OCI-LY3 (cell line): Measurements from ENCODE around the gene BIRC7.
A peak's percentile ranks its signal among the peaks of the same experiment; 100 is the strongest.

Experiments used
- H2AFZ ChIP-seq: fragments of 200-600, 300-600 bp; shearing (Covaris generic); 2 replicates; pipeline ENCODE4 v1.6.0; 2014; ENCODE audit warnings: antibody characterized with exemption, low read depth, low read length
- H3K27ac ChIP-seq: fragments of 200-600, 300-600 bp; sonication (generic); 2 replicates; pipeline ENCODE4 v1.5.1; 2014; ENCODE audit warnings: mild to moderate bottlenecking, low read length, moderate library complexity, mixed read lengths
- H3K27me3 ChIP-seq: fragments of 200-600, 300-600 bp; sonication (generic); 2 replicates; pipeline ENCODE4 v1.6.1; 2014; ENCODE audit warnings: low read depth, low read length, mixed read lengths
- H3K36me3 ChIP-seq: fragments of 200-600, 300-600 bp; sonication (generic); replicated peaks from 2 replicates; pipeline ENCODE3; 2014; ENCODE audit warnings: low read depth, low read length, mixed read lengths
- H3K4me1 ChIP-seq: fragments of 300-600, 200-600 bp; sonication (generic); 2 replicates; pipeline ENCODE4 v1.6.1; 2014; ENCODE audit warnings: low read length, mixed read lengths
- H3K4me2 ChIP-seq: fragments of 200-600, 300-600 bp; sonication (generic); 2 replicates; pipeline ENCODE4 v1.6.1; 2014; ENCODE audit warnings: low read length, mixed read lengths
- H3K4me3 ChIP-seq: fragments of 300-600, 200-600 bp; sonication (generic); 2 replicates; pipeline ENCODE4 v1.5.1; 2014; ENCODE audit warnings: antibody characterized with exemption, mild to moderate bottlenecking, low read length, moderate library complexity
- H3K79me2 ChIP-seq: fragments of 300-600, 200-600 bp; shearing (Covaris generic); 2 replicates; pipeline ENCODE4 v1.6.1; 2014; ENCODE audit warnings: mild to moderate bottlenecking, low read length, mixed read lengths
- H3K9ac ChIP-seq: fragments of 300-600, 200-600 bp; shearing (Covaris generic); 2 replicates; pipeline ENCODE4 v1.6.0; 2014; ENCODE audit warnings: mild to moderate bottlenecking, low read length, moderate library complexity
- H3K9me3 ChIP-seq: fragments of 200-600, 300-600 bp; shearing (Covaris generic); 2 replicates; pipeline ENCODE4 v1.6.1; 2014; ENCODE audit warnings: low read length, mixed read lengths; ENCODE audit not compliant: insufficient read depth
- H4K20me1 ChIP-seq: fragments of 200-600, 300-600 bp; sonication (generic); 2 replicates; pipeline ENCODE4 v1.6.1; 2016; ENCODE audit warnings: low read length, mixed read lengths; ENCODE audit not compliant: insufficient read depth
- CTCF ChIP-seq: fragments of 200-600, 300-600 bp; sonication (generic); IDR thresholded peaks from 2 replicates; pipeline ENCODE4 v1.5.1; 2014; ENCODE audit warnings: antibody characterized with exemption, low read length, low read depth
- EZH2phosphoT487 ChIP-seq: fragments of 200-600 bp; shearing (Covaris generic); IDR thresholded peaks from 2 replicates; pipeline ENCODE4 v1.6.1; 2018; ENCODE audit warnings: antibody characterized with exemption, mixed run types, low read depth

BIRC7 gene

GRCh38 chr20:63270606-63271325, 35.1 kb downstream of the BIRC7 start:
- Histone ChIP-seq H3K4me2 (no peak overlapping the region), H3K9me3 (no peaks in the 10 kb centered on the region), H3K27ac (no peak overlapping the region), H4K20me1 (peaks cover 18% of the 10 kb centered on the region), H3K79me2 (peaks cover 32% of the 10 kb centered on the region), H3K27me3 (no peaks in the 10 kb centered on the region), H3K4me3 (no peak overlapping the region), H3K4me1 (peaks cover 14% of the 10 kb centered on the region), H3K36me3 (peaks cover under 1% of the 10 kb centered on the region), H2AFZ (no peak overlapping the region), H3K9ac (no peak overlapping the region)
- TF ChIP-seq CTCF (no peak), EZH2phosphoT487 (no peak)

GRCh38 chr20:63272105-63273058, 36.7 kb downstream of the BIRC7 start, which contains the start of gene ARFGAP1:
ARFGAP1 (plus strand) TSS chr20:63272813; CDS start chr20:63275581, 2,768 bp downstream.
- Histone ChIP-seq H2AFZ (no peak within 1 kb of the TSS), H3K4me3 (peak within 1 kb of the TSS; percentile 97), H3K79me2 (peaks cover 47% of the 10 kb centered on the region), H3K36me3 (peaks cover 16% of the 10 kb centered on the region), H3K27ac (peak within 1 kb of the TSS; percentile 22), H3K9ac (peak within 1 kb of the TSS; percentile 92), H3K9me3 (no peaks in the 10 kb centered on the region), H3K4me2 (peak within 1 kb of the TSS; percentile 95), H4K20me1 (peaks cover 30% of the 10 kb centered on the region), H3K27me3 (no peaks in the 10 kb centered on the region), H3K4me1 (peaks cover 14% of the 10 kb centered on the region)
- TF ChIP-seq EZH2phosphoT487 (no peak), CTCF (no peak)

- no peaks in the 10 kb centered on the region for H3K9me3 ChIP-seq
- H3K36me3 ChIP-seq: peaks cover 18% of the 10 kb centered on the region
- peak overlapping the region; percentile 92 for H3K9ac ChIP-seq
- H3K4me1 ChIP-seq: peaks cover 14% of the 10 kb centered on the region
- H3K79me2 ChIP-seq: peaks cover 51% of the 10 kb centered on the region
- H3K27me3 ChIP-seq: no peaks in the 10 kb centered on the region
- H3K4me2 ChIP-seq: peak overlapping the region; percentile 95
- TF ChIP-seq EZH2phosphoT487: no peak
- H3K27ac ChIP-seq: peak overlapping the region; percentile 22
- H4K20me1 ChIP-seq: peaks cover 30% of the 10 kb centered on the region
- no peak overlapping the region for H2AFZ ChIP-seq
- H3K4me3 ChIP-seq: peak overlapping the region; percentile 97
Measured at GRCh38 chr20:63273059-63273579, 37.4 kb downstream of the BIRC7 start.

- Histone ChIP-seq H4K20me1 (peaks cover 30% of the 10 kb centered on the region), H3K79me2 (peaks cover 51% of the 10 kb centered on the region)
Measured at GRCh38 chr20:63273635-63274380, 38.1 kb downstream of the BIRC7 start.

More at GRCh38 chr20:63273635-63274380, 38.1 kb downstream of the BIRC7 start:
- Histone ChIP-seq H3K4me3 (peak overlapping the region; percentile 97), H2AFZ (no peak overlapping the region), H3K27me3 (no peaks in the 10 kb centered on the region), H3K36me3 (peaks cover 22% of the 10 kb centered on the region), H3K27ac (peak overlapping the region; percentile 22), H3K9ac (peak overlapping the region; percentile 92), H3K4me1 (peaks cover 14% of the 10 kb centered on the region), H3K9me3 (no peaks in the 10 kb centered on the region), H3K4me2 (peak overlapping the region; percentile 95)
- TF ChIP-seq CTCF (no peak), EZH2phosphoT487 (no peak)
